IPS DF 4.7 (cell line): ENCODE data around the gene ASB2.

Experiments used
- DNase-seq: peaks from one replicate; pipeline ENCODE4 v3.0.0-alpha.2; 2013; ENCODE audit warnings: low spot score; ENCODE audit errors: extremely low read depth

ASB2 gene

DNA sequence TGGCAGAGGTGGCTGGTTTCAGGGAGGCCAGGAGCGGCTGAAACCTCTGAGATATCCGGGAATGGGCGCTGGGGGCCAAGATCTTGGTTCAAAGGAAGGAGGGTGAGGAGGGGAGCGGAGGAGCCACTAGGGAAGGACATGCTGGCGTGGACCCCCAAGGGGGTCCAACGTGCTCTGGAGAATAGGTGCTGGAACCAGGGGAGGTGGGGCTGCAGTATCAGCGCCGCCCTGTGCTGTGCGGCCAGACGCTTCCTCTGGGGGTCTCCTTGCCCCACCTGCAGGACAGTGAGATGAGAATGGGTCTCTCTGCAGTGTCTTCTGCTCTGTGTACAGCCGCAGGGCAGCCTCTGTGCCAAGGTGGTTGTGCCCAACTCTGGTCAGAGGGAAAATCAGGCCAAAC is 46.7 kb downstream of the ASB2 start:
- no peak for DNase-seq

DNA sequence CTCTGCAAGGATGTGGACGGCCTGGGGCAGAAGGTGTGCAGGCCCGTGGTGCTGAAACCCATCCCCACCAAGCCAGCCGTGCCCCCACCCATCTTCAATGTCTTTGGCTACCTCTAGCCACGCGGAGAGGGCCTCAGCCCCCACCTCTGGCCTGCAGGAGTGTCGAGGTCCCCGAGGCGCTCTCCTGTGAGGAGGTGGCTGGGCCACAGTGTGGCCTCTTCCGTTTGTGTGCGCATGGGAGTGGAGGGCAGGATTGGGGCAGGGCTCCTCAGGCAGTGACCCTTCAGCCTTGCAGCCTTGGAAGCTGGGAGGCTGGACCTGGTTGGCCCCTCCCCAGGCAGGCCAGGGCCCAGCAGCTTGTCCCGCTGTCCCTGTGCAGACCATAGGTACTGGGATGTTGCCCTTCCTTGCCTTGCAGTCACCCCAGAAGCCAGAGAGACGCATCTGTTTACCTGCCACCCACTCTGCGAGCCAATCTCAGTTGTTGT is 47.3 kb downstream of the ASB2 start:
- no peak for DNase-seq

DNA sequence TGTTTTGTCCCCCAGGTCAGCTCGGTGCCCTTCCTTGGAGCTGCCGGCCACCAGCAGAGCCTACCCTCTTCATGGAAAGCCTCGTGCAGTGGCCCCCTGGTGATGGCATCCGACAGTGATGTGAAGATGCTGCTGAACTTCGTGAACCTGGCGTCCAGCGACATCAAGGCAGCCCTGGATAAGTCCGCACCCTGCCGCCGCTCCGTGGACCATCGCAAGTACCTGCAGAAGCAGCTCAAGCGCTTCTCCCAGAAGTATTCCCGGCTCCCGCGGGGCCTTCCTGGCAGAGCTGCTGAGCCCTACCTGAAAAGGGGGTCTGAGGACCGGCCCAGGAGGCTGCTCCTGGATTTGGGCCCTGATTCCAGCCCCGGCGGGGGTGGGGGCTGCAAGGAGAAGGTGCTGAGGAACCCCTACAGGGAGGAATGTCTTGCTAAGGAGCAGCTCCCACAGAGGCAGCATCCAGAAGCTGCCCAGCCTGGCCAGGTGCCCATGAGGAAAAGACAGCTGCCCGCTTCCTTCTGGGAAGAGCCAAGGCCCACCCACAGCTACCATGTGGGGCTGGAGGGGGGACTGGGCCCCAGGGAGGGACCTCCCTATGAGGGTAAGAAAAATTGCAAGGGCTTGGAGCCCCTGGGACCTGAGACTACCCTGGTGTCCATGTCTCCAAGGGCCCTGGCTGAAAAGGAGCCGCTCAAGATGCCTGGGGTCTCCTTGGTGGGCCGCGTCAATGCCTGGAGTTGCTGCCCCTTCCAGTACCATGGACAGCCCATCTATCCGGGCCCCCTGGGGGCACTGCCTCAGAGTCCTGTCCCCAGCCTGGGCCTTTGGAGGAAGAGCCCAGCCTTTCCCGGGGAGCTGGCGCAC is 48.0 kb downstream of the ASB2 start:
- no peak for DNase-seq

DNA sequence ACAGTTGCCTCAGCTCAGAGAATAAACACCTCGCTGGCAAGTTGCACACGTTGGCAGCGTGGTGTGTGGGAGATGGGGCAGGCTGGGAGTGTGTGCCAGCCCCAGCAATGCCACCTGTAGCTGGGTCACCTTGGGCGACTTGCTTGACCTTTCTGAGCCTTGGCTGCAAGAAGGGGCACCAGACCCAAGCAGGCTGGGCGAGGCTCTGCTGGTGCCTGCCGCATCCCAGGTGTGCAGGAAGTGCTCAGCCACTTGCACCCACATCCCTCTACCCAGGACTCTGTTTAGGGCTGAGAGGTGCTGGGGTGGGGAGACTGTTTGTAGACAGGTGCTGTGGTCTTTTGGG is 48.6 kb downstream of the ASB2 start:
- no peak for DNase-seq

DNA sequence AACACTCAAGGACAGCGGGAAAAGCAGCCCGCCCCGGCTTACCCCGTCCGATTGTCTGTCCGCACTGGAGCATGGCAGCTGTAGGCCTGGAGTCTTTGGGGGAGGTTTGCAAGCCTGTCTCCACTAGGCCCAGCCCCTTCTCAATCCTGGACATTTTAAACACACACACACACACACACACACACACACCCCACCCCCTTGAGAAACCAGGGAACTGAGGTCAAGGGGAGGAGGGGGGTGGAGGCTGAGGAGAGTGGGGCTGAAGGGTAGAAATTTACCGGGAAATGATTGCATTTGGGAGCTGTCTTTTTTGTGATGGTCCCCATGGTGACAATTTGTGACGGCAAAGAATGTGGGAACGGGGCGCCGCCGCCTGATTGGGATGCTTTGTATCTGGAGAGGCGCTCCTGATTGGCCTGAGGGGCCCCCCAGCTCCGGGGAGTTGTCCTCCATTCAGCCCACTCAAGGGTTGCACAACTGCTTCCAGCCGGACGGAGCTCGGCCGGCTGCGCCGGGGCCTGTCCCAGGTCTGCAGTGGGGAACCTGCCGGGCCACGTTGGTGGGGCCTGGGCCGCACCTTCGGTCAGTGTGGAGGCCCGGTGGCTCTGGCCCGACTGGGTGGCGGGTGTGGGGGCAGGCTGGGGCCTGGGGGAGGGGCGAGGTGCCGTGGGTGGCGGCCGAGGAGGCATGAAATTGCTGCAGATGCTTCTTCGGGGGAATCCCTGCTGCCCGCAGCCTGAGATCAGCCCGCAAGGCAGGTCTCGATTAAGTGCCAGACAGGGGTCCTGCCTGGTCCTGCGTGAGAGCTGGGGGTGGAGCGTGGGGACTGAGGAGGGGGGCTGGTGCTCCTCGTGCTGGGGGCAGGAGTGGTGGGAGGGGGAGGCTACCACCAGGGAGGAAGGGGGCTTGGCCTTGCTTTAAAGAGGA is 49.2 kb downstream of the ASB2 start, which contains the start of gene FAM181A:
Gene FAM181A (plus strand): TSS at position 472 of the 927 bp plus-strand sequence. CDS start 942 bp downstream, outside the sequence.
- no peak for DNase-seq

DNA sequence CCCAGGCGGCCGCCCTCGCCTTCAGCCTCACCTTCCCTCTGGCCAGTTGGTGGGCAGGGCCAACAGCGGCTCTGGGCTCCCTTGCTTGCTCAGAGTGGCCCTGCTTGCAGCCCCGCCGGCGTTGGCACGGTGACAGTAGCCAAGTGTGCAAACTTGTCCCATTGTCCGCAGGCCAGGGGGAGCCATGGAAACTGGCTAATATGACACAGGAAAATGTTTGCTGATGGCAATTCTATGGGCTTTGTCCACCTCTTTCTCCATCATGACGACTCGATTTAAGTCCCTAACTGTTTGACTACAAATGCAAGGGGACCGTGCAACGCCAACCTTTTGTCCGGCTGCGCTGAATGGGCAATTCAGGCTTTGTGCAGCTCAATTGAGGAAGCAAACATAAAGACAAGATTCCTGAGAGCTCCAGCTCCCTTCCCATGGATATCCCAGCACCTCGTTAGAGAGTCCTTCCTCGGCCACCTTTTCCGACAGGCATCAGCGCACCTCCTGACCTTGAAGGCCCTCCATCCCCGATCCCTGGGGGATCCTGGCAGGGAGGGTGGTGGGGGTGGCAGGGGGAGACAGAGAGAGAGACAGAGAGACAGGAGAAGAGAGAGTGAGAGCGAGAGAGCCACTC is 50.0 kb downstream of the ASB2 start:
- DNase-seq: no peak

DNA sequence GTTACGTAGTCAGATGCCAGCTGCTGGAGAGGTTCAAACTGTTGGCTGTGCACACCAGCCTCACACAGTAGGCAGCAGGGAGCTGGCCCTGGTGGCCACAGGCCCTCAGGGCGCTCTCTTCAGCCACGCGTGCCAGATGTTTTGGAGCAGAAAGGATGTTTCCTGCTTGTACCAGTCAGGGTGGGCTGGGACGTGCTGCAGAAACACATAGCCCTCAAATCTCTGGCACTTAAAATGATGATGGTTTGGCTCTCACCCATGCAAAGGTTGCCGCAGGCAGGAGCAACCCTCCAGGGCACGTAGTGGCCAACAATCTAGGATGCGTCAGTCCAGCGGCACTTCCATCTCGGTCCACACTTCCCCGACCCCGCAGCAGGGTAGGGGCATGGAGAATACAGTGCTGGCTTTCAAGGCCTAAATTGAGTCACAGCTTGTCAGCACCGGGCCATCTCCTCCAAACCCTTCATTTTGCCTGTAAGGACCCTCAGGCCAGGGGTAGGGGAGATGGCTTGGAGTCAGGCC is 50.9 kb downstream of the ASB2 start:
- DNase-seq: no peak

- no peak for DNase-seq
These were observed 51.6 kb downstream of the ASB2 start for GRCh38 chr14:93924592-93925355.

DNA sequence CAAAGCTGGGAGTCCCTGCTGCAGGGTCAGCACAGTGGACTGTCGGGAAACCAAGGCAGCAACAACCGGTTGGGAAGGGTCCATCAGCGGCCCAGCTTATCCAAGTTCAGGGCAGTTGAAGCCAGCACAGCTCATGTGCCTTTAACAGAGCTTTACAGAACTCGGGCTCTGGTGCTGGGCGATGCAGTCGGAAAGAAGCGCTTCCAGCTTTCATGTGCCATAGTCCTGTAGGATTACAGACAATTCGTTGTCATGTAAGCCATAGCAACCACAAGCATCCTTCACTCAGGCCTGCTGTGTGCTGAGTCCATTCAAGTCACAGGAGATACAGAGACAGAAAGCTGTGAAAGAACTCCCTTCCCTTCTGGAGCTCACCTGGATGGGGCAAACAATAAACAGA is 52.7 kb downstream of the ASB2 start:
- DNase-seq: no peak

GRCh38 chr14:93921001-93921806 is 55.2 kb downstream of the ASB2 start:
- DNase-seq: no peak

- no peak for DNase-seq
These were observed 59.2 kb downstream of the ASB2 start for GRCh38 chr14:93917141-93917540.

GRCh38 chr14:93916498-93916897 is 59.9 kb downstream of the ASB2 start:
- no peak for DNase-seq

DNA sequence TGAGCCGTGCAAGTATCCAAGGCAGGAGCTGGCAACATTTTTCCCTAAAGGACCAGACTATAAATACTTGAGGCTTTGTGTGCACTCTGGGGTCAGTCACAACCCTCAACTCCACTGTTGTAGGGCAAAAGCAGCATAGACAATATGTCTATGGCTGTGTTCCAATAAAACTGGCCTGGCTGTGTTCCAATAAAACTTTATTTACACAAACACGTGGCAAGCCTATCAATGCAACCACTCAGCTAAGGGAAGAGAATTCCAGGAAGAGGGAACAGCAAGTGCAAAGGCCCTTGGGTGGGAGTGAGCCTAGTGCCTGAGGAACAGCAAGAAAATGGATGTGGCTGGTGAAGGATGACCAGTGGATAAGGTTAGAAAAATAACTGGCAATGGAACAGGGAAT is 60.6 kb downstream of the ASB2 start:
- no peak for DNase-seq

- DNase-seq: no peak
These were observed 61.2 kb downstream of the ASB2 start for GRCh38 chr14:93915070-93915705.

DNA sequence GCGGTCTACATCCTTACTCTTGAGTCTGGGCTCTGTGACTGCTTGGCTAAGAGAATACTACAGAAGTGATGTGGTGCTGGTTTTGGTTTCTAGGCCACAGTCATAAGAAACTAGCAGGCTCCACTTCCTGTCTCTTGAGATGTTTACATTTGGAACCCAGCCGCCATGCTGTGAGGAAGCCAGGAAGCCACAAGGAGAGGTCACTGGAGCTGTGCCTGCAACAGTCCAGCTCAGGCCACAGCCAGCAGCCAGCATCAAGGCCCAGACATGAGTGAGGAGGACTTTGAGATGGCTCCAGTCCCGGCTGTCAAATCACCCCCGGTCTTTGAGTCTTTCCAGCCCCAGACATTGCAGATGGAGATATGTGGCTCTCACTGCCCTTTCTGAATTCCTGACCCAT is 62.1 kb downstream of the ASB2 start:
- no peak for DNase-seq

DNA sequence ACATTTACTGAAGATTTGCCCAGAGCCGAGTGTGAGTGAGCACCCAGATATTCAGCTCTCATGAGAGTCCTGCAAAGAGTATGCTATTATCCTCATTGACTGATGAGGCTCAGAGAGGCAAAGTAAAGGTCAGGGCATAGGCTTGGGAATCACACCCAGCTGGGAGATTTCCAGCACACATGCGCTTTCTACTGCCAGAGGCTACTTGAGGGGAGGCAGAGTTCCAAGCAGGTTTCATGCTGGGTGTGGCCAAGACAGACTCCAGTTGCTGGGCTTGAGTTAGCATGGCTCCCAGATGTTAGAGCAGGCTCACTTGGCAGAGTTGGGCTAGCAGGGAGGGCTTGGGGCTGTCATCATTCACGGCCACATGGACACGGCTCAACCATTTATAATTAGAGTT is 63.6 kb downstream of the ASB2 start:
- no peak for DNase-seq

GRCh38 chr14:93911975-93912615 is 64.3 kb downstream of the ASB2 start:
- no peak for DNase-seq

DNA sequence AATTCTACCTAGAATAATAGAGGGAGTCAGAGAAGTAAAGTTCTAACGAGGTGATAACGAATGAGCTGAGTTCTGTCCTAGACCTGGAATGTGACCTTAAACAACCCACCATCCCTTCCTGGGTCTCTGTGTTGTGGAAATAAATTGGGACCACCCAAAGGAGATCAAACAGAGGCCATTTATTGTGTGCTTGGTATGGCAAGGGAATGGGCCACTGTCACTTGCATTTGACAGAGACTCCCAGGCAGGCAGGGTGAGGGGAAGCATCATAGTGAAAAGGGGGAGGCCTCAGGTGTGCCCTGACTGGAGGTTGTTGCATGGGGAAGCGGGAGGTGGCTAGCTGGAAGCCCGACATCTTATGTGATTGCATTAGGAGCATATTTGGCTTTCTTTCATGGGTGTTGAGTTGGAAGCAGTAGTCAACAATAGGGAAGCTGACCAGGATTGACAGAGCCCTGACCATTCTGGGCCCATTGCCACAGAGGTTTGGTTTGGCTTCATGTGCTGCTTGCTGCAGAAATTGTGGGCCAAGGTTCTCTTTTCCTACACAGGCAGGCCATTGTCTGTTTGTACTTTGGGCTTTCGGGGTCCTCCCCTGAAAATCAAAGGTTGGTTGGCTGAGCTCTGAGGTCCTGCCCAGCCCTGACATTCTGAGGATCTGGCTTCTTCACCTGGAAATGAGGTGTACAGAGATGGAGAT is 66.8 kb downstream of the ASB2 start:
- no peak for DNase-seq
